Neural progenitor cell (in vitro differentiated cells): ENCODE data around the gene AZU1.

Experiments
- EZH2 ChIP-seq: fragments of 200-600 bp; sonication (generic); IDR thresholded peaks from 2 replicates; pipeline ENCODE4 v1.6.1; 2017; ENCODE audit warnings: antibody characterized with exemption, mild to moderate bottlenecking, moderate library complexity
- EZH2phosphoT487 ChIP-seq: fragments of 200-600 bp; sonication (generic); IDR thresholded peaks from 2 replicates; pipeline ENCODE4 v1.6.1; 2017; ENCODE audit warnings: antibody characterized with exemption
- TF ChIP-seq, protein P1 (sequence below): fragments of 200-600 bp; sonication (generic); IDR thresholded peaks from 2 replicates; pipeline ENCODE4 v1.5.1; 2017; ENCODE audit warnings: antibody characterized with exemption, mild to moderate bottlenecking

DNA sequence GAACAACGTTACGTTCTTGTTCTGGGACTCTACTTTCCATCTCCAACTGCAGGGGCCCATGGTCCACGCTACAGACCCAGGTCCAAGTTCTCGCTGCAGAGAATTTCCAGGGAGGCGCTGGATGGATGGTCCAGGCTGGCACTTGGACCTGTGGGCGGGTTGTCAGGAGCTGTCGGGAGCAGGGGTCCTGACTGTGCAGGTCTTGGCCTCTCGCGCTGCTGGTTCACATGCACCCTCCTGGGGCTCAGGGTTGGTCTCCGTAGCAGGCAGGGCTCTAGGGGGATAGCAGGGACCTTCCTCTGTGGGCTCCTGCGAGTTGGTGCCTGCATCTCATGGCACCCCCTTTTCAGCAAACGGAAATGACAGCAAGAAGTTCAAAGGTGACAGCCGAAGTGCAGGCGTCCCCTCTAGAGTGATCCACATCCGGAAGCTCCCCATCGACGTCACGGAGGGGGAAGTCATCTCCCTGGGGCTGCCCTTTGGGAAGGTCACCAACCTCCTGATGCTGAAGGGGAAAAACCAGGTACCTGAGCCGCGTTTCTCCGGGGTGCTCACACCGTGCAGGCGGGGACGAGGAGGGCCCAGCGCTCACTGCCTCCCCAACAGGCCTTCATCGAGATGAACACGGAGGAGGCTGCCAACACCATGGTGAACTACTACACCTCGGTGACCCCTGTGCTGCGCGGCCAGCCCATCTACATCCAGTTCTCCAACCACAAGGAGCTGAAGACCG, 23.8 kb upstream of the AZU1 start:
- TF ChIP-seq, protein P1, sequence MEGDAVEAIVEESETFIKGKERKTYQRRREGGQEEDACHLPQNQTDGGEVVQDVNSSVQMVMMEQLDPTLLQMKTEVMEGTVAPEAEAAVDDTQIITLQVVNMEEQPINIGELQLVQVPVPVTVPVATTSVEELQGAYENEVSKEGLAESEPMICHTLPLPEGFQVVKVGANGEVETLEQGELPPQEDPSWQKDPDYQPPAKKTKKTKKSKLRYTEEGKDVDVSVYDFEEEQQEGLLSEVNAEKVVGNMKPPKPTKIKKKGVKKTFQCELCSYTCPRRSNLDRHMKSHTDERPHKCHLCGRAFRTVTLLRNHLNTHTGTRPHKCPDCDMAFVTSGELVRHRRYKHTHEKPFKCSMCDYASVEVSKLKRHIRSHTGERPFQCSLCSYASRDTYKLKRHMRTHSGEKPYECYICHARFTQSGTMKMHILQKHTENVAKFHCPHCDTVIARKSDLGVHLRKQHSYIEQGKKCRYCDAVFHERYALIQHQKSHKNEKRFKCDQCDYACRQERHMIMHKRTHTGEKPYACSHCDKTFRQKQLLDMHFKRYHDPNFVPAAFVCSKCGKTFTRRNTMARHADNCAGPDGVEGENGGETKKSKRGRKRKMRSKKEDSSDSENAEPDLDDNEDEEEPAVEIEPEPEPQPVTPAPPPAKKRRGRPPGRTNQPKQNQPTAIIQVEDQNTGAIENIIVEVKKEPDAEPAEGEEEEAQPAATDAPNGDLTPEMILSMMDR: no peak
- no peak for TF ChIP-seq EZH2
- TF ChIP-seq EZH2phosphoT487: no peak
